ENCODE measurements around the gene LPP.

GRCh38 chr3:188508454-188508853, 354.5 kb downstream of the LPP start:
- TF ChIP-seq POLR2AphosphoS5 (IDR thresholded peaks at IDR 0.05) (no peak), CTCF (IDR thresholded peaks at IDR 0.05) (no peak)
